ENCODE data around the gene DNAL4. TPM values are rescaled to one million over a fixed set of nuclear protein-coding genes. Genes with fewer than 3 reads are reported as not detected.

Gene DNAL4
- total RNA-seq, 1 experiment from 2014 or later = 18.3 TPM

- CTCF ChIA-PET = interaction anchor here (0.7 to 2.1 kb wide), 3 partner anchors 13 to 31 kb away, joined by 3 to 10 read pairs (median 5); no protein-coding TSS in a partner anchor
- TF ChIP-seq, protein P1, sequence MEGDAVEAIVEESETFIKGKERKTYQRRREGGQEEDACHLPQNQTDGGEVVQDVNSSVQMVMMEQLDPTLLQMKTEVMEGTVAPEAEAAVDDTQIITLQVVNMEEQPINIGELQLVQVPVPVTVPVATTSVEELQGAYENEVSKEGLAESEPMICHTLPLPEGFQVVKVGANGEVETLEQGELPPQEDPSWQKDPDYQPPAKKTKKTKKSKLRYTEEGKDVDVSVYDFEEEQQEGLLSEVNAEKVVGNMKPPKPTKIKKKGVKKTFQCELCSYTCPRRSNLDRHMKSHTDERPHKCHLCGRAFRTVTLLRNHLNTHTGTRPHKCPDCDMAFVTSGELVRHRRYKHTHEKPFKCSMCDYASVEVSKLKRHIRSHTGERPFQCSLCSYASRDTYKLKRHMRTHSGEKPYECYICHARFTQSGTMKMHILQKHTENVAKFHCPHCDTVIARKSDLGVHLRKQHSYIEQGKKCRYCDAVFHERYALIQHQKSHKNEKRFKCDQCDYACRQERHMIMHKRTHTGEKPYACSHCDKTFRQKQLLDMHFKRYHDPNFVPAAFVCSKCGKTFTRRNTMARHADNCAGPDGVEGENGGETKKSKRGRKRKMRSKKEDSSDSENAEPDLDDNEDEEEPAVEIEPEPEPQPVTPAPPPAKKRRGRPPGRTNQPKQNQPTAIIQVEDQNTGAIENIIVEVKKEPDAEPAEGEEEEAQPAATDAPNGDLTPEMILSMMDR (IDR thresholded peaks at IDR 0.05; ENCODE audit: unreplicated experiment) = no peak
- intact Hi-C loops (cut with micrococcal nuclease) = no loop called here
- H3K4me3 Mint-ChIP-seq (ENCODE audit: unreplicated experiment) = peak overlapping the region; percentile 81
- no peaks in the 10 kb centered on the region for H3K27me3 Mint-ChIP-seq (ENCODE audit: insufficient read depth, unreplicated experiment)
- BruUV-seq (replicated peaks) = TSS peak; percentile 36
- H3K27ac Mint-ChIP-seq (ENCODE audit: low read depth, unreplicated experiment) = peak overlapping the region; percentile 82
- DNase-seq (ENCODE audit: unreplicated experiment) = peak; percentile 51
- H3K36me3 Mint-ChIP-seq (ENCODE audit: insufficient read depth, unreplicated experiment) = peaks cover 39% of the 10 kb centered on the region
- H3K4me1 Mint-ChIP-seq (ENCODE audit: insufficient read depth, unreplicated experiment) = peaks cover 19% of the 10 kb centered on the region
- POLR2A ChIA-PET = interaction anchor here (0.5 to 3.7 kb wide), 9 partner anchors 11 to 398 kb away, joined by 3 to 29 read pairs (median 6); partner anchors contain the start of genes CBX7, GTPBP1 and TOMM22
- H3K9me3 Mint-ChIP-seq (ENCODE audit: unreplicated experiment) = no peaks in the 10 kb centered on the region
These were observed 39.8 kb downstream of the DNAL4 start for GRCh38 chr22:38753948-38754750.

GRCh38 chr22:38751422-38752346 lies 42.3 kb downstream of the DNAL4 start:
- TF ChIP-seq, protein P1 (IDR thresholded peaks at IDR 0.05; ENCODE audit: unreplicated experiment) = no peak
- Mint-ChIP-seq H3K27me3 (ENCODE audit: insufficient read depth, unreplicated experiment) (no peaks in the 10 kb centered on the region), H3K27ac (ENCODE audit: low read depth, unreplicated experiment) (no peak overlapping the region), H3K36me3 (ENCODE audit: insufficient read depth, unreplicated experiment) (peaks cover 61% of the 10 kb centered on the region), H3K4me1 (ENCODE audit: insufficient read depth, unreplicated experiment) (peaks cover 19% of the 10 kb centered on the region), H3K9me3 (ENCODE audit: unreplicated experiment) (no peaks in the 10 kb centered on the region), H3K4me3 (ENCODE audit: unreplicated experiment) (no peak overlapping the region)
- DNase-seq (ENCODE audit: unreplicated experiment) = no peak
- BruUV-seq (replicated peaks) = no TSS peak
- ChIA-PET CTCF (interaction anchor here (1.3 kb wide), 1 partner anchor 19 kb away, joined by 3 read pairs; no protein-coding TSS in a partner anchor), POLR2A (interaction anchor here (0.6 kb wide), 1 partner anchor 11 kb away, joined by 3 read pairs; no protein-coding TSS in a partner anchor)
- intact Hi-C loops (cut with micrococcal nuclease) = no loop called here

DNA sequence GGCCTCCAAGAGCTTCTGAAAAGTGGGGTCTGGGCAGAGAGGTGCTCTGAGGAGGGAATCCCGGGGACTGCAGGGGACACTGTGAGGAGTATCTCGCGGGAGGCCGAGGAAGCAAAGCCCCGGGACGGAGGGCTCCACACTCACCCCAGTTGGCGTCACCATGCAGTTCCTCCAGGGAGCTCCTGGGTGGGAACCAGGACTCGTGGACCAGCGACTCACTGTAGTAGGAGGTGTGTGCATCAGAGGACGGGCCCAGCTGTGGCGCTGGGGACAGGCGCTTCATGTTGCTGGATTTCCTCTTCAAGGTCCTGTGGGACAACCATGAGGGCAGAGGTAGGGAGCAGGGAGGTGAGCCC lies 42.9 kb downstream of the DNAL4 start:
- Mint-ChIP-seq H3K4me3 (ENCODE audit: unreplicated experiment) (no peak overlapping the region), H3K36me3 (ENCODE audit: insufficient read depth, unreplicated experiment) (peaks cover 64% of the 10 kb centered on the region), H3K27me3 (ENCODE audit: insufficient read depth, unreplicated experiment) (no peaks in the 10 kb centered on the region), H3K27ac (ENCODE audit: low read depth, unreplicated experiment) (no peak overlapping the region), H3K9me3 (ENCODE audit: unreplicated experiment) (no peaks in the 10 kb centered on the region), H3K4me1 (ENCODE audit: insufficient read depth, unreplicated experiment) (peaks cover 19% of the 10 kb centered on the region)
- TF ChIP-seq, protein P1 (IDR thresholded peaks at IDR 0.05; ENCODE audit: unreplicated experiment) = no peak
- no TSS peak for BruUV-seq (replicated peaks)
- intact Hi-C loops (cut with micrococcal nuclease) = no loop called here
- POLR2A ChIA-PET = interaction anchor here (0.6 kb wide), 1 partner anchor 12 kb away, joined by 3 read pairs; no protein-coding TSS in a partner anchor
- CTCF ChIA-PET = no interaction called here
- DNase-seq (ENCODE audit: unreplicated experiment) = no peak

DNA sequence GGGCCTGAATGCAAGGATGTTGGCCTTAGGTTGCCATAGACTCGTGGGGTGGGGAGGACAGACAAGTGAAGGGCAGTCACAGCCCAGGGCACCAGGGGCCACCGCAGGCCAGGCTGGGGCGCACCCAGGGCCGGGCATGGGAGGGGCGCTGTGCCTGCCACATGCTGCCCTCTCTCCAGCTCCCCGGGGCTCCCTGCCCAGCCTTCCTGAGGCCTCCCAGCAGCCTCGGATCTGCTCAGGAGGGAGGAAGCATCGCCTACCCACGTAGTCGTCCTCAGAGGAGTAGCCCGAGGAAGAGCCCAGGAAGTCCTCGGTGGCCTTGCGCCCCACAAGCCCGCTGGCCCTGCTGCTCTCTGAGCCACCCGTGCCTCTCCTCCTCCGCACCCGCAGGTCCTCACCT lies 43.3 kb downstream of the DNAL4 start:
- Mint-ChIP-seq H3K27ac (ENCODE audit: low read depth, unreplicated experiment) (no peak overlapping the region), H3K36me3 (ENCODE audit: insufficient read depth, unreplicated experiment) (peaks cover 68% of the 10 kb centered on the region), H3K4me3 (ENCODE audit: unreplicated experiment) (no peak overlapping the region), H3K4me1 (ENCODE audit: insufficient read depth, unreplicated experiment) (peaks cover 19% of the 10 kb centered on the region), H3K9me3 (ENCODE audit: unreplicated experiment) (no peaks in the 10 kb centered on the region), H3K27me3 (ENCODE audit: insufficient read depth, unreplicated experiment) (no peaks in the 10 kb centered on the region)
- TF ChIP-seq, protein P1 (IDR thresholded peaks at IDR 0.05; ENCODE audit: unreplicated experiment) = no peak
- intact Hi-C loops (cut with micrococcal nuclease) = no loop called here
- DNase-seq (ENCODE audit: unreplicated experiment) = no peak
- ChIA-PET POLR2A (interaction anchor here (0.6 kb wide), 1 partner anchor 12 kb away, joined by 3 read pairs; no protein-coding TSS in a partner anchor), CTCF (no interaction called here)
- BruUV-seq (replicated peaks) = no TSS peak
